HG03565 (cell line): ENCODE results near the gene MAPK10.
"Not testable (repeated sequence)": the region's sequence is repeated elsewhere in the genome, so short reads cannot be mapped to it uniquely, and the experiment has no call there.

ENCODE experiments used
- ATAC-seq: cut with Tn5 transposase; IDR thresholded peaks from one replicate; pipeline ENCODE4 v1.9.1; 2021; ENCODE audit warnings: mild to moderate bottlenecking, moderate library complexity; ENCODE audit not compliant: unreplicated experiment

The MAPK10 gene

GRCh38 chr4:85994576-85994975 lies 365.3 kb downstream of the MAPK10 start:
- no peak for ATAC-seq

- ATAC-seq = no peak
Measured at GRCh38 chr4:85993641-85994040, 366.2 kb downstream of the MAPK10 start.

GRCh38 chr4:85986266-85986665 lies 373.6 kb downstream of the MAPK10 start:
- ATAC-seq = no peak

- ATAC-seq = peak; percentile 87
Measured at GRCh38 chr4:85979276-85979675, 380.6 kb downstream of the MAPK10 start.

GRCh38 chr4:85970535-85970934 lies 389.3 kb downstream of the MAPK10 start:
- ATAC-seq = no peak

GRCh38 chr4:85968945-85969819 lies 390.7 kb downstream of the MAPK10 start:
- ATAC-seq = peak; percentile 67

GRCh38 chr4:85967872-85968271 lies 392.0 kb downstream of the MAPK10 start:
- no peak for ATAC-seq

- no peak for ATAC-seq
Measured at GRCh38 chr4:85966373-85966772, 393.5 kb downstream of the MAPK10 start.

GRCh38 chr4:85965529-85965928 lies 394.3 kb downstream of the MAPK10 start:
- ATAC-seq = no peak

- ATAC-seq = not testable (repeated sequence)
Measured at GRCh38 chr4:85965017-85965416, 394.8 kb downstream of the MAPK10 start.

- no peak for ATAC-seq
Measured at GRCh38 chr4:85964298-85964697, 395.6 kb downstream of the MAPK10 start.

- no peak for ATAC-seq
Measured at GRCh38 chr4:85963231-85963630, 396.6 kb downstream of the MAPK10 start.

GRCh38 chr4:85961887-85962286 lies 398.0 kb downstream of the MAPK10 start:
- ATAC-seq = no peak

GRCh38 chr4:85956293-85956945 lies 403.4 kb downstream of the MAPK10 start:
- ATAC-seq = no peak

GRCh38 chr4:85955620-85956292 lies 404.1 kb downstream of the MAPK10 start:
- no peak for ATAC-seq

- no peak for ATAC-seq
Measured at GRCh38 chr4:85953651-85954018, 406.2 kb downstream of the MAPK10 start.

GRCh38 chr4:85952972-85953650 lies 406.7 kb downstream of the MAPK10 start:
- ATAC-seq = no peak

- no peak for ATAC-seq
Measured at GRCh38 chr4:85952528-85952927, 407.3 kb downstream of the MAPK10 start.

GRCh38 chr4:85951099-85951498 lies 408.8 kb downstream of the MAPK10 start:
- no peak for ATAC-seq

- ATAC-seq = no peak
Measured at GRCh38 chr4:85946821-85947220, 413.0 kb downstream of the MAPK10 start.

GRCh38 chr4:85942107-85942506 lies 417.7 kb downstream of the MAPK10 start:
- ATAC-seq = no peak
